ENCODE results near the gene TSC2.

TSC2 gene

DNA sequence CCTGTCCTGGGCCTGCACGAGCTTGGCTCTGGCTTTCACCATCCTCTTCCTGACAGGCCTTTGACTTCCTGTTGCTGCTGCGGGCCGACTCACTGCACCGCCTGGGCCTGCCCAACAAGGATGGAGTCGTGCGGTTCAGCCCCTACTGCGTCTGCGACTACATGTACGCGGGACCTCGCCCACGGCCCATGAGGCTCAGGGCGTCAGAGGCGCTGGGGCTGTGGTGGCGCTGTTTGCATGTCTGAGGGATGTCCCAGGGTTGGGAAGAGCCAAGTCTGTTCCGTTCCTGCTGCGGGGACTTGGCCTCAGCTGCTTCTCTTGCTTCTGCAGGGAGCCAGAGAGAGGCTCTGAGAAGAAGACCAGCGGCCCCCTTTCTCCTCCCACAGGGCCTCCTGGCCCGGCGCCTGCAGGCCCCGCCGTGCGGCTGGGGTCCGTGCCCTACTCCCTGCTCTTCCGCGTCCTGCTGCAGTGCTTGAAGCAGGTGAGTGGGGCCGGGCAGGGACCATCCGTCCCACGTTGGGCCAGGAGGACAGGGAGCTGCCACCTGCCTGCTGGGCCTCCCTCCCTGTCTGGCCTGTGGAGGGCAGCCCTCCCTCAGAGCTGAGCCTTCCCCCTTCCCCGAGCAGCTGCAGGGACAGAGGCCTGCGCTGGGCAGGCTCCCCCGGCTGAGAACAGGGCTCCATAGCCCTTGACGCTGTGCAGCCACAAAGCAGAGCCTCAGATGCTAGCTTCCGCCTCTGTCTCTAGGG is 23.8 kb downstream of the TSC2 start:
- no peak for DNase-seq (ENCODE audit: low read depth)

DNA sequence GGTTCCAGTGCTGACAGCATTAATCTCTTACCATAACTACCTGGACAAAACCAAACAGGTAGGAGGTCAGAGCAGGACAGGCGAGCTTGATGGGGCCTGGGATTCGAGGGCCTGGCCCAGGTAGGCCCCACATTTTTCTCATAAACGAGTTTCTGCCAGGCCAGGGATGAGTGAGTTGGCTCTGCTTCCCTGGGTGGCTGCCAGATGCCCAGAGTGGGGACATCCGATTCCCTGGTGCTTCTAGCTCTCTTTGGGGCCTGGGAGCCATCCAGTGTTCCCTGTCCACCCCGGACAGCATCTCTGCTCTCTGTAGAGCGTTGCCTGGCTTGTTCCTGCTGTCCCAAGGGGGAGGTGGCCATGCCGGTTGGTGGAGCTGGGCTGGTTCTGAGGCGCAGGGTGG is 25.1 kb downstream of the TSC2 start:
- DNase-seq (ENCODE audit: low read depth): no peak

DNA sequence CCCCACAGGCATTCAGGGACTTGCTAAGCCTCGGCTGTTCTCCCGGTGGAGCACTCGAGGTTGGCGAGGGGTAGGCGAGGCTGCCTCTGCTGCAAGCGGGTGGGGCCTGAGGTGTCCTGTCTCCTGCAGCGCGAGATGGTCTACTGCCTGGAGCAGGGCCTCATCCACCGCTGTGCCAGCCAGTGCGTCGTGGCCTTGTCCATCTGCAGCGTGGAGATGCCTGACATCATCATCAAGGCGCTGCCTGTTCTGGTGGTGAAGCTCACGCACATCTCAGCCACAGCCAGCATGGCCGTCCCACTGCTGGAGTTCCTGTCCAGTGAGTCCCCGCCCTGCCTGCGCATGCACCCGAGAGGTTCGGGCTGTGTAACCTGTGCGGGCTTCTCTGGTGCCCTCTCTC is 26.3 kb downstream of the TSC2 start:
- DNase-seq (ENCODE audit: low read depth): no peak

DNA sequence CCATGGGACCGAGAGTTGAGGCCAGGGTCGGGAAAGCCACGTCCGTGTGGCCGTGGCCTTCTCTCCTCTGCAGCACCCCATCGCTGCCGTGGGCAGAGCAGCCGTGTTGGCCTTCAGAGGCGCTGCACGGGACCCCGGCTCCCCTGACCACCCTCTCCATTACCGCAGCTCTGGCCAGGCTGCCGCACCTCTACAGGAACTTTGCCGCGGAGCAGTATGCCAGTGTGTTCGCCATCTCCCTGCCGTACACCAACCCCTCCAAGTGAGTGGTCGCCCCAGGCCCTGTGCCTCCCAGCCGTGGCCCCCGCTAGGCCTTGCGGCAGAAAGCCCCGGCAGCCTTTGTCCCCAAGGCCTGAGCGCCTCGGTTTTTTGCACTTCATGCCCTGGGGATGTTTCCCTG is 27.8 kb downstream of the TSC2 start:
- DNase-seq (ENCODE audit: low read depth): no peak

DNA sequence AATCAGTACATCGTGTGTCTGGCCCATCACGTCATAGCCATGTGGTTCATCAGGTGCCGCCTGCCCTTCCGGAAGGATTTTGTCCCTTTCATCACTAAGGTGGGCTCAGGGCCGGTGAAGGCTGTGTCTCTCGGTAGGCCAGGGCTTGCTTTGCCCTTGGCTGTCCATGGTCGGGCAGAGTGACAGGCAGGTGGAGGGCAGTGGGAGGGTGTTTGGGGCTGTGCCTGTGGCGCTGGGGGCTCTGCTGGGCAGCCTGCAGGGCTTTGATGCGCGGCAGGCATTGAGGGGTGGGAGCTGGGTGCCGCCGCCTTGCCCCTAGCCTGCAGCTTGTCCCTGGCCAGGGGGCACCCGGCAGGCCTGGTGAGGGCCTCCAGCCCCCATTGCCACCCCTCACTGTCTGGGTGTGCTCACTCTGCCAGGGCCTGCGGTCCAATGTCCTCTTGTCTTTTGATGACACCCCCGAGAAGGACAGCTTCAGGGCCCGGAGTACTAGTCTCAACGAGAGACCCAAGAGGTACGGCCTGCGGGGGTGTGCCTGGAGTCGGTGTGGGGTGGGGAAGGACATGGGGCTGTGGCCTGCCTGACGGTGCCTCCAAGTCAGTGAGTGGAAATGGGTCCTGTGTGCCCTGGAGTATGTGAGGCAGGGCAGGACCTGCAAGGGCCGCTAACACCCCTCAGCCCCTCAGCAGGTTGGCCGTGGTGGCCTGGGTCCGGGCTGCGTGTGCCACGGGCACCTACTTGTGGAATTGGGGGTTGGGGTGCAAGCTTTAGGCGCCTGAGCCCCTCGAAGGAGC is 28.5 kb downstream of the TSC2 start:
- DNase-seq (ENCODE audit: low read depth): no peak

DNA sequence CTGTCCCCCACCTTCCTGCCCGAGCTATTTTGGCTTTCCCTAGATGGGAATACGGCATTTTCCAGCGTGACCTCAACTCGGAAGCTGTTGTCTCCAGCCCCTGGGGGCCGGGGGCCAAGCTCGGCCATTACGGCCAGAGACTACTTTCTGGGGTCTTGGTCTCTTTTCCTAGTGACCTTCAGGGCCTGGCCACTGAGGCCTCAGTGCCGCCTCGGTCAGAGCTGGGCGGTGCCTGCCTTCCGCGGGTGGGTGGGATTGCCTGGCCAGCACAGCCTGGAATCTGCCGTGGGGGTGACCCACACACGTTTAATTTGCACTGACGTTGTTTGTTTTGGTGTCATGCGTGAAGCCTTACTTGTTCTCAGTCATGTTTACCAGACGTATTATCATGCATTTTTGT is 29.2 kb downstream of the TSC2 start:
- no peak for DNase-seq (ENCODE audit: low read depth)

DNA sequence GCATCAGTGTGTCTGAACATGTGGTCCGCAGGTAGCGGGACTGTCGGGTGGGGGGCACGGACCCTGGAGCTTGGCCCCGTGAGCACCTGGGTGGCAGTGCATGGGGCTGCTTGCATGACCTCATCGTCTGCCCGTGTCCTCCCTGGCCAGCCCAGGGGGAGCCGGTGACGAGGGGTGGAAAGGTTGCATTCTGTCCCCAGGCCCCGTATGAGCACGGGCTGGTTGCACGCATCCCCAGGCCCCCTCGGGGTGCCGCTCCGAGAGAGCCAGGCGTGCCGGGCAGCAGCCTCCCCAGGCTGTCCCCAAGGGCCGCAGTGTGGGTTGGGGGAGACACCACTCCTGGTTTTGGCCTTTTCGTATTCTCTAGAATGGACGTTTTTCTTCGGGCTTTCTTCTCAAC is 29.9 kb downstream of the TSC2 start:
- no peak for DNase-seq (ENCODE audit: low read depth)

DNA sequence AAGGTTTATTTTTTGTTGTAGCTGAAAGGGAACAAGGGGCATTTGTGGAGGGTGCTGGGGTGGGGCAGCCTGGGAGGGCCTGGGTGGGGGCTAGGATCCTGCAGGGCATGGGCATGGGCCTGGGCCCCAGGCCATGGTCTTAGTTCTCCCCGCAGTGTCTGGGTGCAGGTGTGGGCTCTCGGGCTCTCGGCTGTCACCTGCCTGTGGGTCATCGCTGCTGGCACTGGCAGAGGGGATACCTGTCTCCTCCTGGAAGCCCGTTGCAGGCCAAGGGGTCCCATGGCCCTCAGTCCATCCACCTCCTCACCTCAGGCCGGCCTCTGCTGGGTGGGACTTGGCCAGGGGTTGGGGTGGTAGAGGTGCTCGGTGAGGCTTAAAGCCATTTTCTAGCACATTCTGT is 30.3 kb downstream of the TSC2 start:
- DNase-seq (ENCODE audit: low read depth): no peak

DNA sequence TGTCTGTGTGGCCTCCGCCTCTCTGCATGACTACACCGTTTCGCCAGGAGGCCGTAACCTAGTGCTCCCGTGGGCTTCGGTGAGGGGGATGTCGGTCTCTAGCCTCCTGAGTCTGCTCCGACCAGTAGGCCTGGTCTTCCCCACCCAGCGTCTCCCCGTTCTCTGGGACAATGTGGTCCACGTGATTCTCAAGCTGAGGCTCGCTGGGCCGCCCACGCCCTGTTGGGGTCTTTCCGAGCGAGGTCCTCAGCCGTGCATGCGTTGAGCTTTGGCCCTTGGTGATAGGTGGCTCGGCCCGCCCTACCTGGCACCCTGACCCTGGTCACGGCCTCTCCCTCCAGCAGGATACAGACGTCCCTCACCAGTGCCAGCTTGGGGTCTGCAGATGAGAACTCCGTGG is 30.9 kb downstream of the TSC2 start:
- no peak for DNase-seq (ENCODE audit: low read depth)

DNA sequence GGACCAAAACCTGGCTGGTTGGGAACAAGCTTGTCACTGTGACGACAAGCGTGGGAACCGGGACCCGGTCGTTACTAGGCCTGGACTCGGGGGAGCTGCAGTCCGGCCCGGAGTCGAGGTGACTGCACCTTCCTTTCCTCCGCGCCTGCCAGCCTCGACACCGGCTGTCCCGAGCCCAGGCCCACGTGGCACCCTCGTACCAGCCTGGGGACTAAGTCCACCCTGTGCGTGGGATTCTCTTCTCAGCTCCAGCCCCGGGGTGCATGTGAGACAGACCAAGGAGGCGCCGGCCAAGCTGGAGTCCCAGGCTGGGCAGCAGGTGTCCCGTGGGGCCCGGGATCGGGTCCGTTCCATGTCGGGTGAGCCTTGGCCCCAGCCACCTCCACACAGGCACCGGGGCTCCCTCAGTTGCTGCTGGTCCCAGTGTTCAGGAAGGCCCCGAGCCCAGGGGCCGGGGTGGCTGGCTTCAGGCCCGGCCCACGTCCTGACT is 31.6 kb downstream of the TSC2 start:
- DNase-seq (ENCODE audit: low read depth): no peak

DNA sequence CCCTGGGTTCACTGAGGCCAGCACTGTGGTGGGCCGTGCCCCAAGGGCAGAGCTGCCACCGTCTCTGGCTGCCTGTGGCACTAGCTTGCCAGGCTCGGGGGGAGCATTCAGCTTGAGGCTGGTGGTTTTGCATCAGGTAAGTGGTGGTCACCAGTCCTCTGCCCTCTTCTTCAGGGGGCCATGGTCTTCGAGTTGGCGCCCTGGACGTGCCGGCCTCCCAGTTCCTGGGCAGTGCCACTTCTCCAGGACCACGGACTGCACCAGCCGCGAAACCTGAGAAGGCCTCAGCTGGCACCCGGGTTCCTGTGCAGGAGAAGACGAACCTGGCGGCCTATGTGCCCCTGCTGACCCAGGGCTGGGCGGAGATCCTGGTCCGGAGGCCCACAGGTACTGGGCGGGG is 32.2 kb downstream of the TSC2 start:
- no peak for DNase-seq (ENCODE audit: low read depth)

DNA sequence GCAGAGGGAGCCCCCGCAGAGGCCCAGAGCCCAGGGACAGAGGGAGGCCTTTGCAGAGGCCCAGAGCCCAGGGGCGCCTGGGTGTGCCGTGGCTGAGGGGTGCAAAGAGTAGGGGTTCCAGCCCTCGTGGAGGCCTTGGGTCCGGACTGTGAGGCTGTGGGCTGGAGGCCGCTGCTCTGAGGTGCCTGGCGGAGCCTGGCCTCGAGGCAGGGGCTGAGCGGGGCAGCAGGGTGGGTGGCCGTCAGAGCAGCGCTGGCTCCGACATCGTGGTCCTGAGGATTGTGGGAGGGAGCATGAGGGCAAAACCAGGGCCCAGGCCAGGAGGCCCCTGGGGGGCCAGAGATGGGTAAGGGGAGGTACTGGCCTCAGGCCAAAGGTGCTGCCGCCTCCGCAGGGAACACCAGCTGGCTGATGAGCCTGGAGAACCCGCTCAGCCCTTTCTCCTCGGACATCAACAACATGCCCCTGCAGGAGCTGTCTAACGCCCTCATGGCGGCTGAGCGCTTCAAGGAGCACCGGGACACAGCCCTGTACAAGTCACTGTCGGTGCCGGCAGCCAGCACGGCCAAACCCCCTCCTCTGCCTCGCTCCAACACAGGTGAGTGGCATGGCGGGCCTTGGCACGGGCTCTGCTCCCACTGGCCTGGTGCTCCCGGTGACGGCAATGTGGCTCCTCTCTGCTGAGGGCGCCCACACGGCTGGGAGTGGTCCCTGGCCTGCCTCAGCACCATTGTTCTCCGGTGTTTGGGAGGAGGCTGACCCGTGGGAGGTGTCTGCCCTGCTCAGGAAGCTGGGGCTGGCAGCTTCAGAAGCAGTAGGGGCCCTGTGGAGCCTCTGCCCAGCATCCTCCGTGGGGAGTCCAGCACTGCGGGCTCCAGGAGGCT is 33.7 kb downstream of the TSC2 start:
- no peak for DNase-seq (ENCODE audit: low read depth)

DNA sequence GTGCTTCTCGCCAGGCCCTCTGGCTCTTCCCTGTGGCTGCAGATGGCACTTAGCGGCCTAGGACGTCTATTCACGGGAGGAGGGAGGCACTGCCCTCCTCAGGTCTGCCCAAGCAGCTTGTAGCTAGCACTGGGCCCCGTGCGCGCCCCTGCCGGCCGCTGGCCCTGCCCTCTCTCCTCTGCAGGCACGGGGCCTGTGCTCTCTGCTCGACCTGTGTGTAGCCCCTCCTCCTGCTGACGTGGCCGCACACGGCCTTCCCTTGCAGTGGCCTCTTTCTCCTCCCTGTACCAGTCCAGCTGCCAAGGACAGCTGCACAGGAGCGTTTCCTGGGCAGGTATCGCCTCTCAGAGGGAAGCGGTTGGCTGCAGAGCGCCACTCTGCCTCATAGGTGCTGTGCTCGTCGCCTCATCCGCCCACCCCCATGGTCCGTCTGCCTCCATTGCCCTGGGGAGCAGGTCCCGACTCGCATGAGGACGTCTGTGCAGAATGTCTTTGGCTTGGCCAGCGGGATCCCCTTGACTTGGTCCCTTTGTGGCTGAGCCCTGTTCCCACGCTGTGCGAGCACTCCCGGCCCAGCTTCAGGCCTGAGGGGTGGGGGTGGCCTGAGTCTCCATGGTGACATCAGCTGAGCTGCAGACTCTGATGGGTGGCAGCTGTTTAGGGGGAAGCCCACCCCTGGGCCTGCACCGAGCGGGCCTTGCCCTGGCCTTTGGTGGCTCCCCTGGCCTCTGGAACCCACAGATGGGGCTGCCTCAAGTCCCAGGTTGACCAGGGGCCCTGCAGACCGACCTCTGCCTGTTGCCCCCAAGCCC is 34.6 kb downstream of the TSC2 start:
- no peak for DNase-seq (ENCODE audit: low read depth)

DNA sequence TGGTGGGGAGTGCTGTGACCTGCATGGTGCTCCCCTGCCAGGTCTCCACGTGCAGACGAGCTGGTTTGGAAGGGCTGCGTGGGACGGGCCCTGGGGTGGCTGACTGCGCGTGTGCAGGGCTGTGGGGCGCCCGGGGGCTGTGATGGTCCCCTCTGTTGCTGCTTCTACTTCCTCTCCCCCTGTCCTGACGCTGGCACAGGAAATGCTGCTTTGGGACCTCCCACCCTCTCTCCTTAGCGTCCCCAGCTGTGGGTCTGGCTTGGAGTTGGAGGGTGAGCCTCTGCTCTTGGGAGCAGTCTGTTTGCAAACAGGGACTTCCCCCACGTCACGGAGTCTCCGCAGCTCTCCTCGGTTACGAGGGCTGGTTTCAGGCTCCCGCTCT is 35.2 kb downstream of the TSC2 start:
- no peak for DNase-seq (ENCODE audit: low read depth)

DNA sequence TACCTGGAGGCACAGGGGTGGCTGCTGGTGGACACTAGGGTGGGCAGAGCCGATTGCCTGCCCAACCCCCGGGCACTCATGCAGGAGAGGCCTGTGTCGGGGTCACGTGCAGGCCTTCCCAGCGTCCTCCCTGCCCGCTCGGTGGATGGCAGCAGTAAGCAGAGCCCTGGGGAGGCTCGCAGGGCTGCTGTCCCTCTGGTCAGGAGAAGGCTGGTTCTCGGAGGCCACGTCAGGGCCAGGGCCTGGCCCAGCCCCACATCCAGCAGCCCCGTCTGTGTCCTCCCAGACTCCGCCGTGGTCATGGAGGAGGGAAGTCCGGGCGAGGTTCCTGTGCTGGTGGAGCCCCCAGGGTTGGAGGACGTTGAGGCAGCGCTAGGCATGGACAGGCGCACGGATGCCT is 35.6 kb downstream of the TSC2 start:
- DNase-seq (ENCODE audit: low read depth): no peak

DNA sequence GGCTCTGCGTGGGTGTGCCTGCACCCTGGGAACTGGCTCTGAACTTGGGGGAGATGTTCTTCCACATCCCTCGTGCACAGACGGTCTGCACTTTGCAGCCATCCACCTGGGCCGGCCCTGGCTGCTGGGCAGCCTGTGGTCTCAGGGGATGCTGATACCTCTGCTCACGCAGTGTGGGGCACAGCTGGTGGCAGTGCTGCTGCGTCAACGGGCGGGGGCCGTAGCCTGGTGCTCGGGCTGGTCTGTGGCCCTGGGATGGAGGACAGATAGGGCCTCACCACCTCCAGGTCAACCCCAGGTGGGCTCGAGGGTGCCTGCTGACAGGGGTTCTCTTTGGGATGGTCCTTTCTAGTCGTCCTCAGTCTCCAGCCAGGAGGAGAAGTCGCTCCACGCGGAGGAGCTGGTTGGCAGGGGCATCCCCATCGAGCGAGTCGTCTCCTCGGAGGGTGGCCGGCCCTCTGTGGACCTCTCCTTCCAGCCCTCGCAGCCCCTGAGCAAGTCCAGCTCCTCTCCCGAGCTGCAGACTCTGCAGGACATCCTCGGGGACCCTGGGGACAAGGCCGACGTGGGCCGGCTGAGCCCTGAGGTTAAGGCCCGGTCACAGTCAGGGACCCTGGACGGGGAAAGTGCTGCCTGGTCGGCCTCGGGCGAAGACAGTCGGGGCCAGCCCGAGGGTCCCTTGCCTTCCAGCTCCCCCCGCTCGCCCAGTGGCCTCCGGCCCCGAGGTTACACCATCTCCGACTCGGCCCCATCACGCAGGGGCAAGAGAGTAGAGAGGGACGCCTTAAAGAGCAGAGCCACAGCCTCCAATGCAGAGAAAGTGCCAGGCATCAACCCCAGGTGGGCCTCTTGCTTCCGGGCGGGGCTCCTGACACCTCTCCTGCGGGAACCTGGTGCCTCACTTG is 36.3 kb downstream of the TSC2 start:
- no peak for DNase-seq (ENCODE audit: low read depth)

DNA sequence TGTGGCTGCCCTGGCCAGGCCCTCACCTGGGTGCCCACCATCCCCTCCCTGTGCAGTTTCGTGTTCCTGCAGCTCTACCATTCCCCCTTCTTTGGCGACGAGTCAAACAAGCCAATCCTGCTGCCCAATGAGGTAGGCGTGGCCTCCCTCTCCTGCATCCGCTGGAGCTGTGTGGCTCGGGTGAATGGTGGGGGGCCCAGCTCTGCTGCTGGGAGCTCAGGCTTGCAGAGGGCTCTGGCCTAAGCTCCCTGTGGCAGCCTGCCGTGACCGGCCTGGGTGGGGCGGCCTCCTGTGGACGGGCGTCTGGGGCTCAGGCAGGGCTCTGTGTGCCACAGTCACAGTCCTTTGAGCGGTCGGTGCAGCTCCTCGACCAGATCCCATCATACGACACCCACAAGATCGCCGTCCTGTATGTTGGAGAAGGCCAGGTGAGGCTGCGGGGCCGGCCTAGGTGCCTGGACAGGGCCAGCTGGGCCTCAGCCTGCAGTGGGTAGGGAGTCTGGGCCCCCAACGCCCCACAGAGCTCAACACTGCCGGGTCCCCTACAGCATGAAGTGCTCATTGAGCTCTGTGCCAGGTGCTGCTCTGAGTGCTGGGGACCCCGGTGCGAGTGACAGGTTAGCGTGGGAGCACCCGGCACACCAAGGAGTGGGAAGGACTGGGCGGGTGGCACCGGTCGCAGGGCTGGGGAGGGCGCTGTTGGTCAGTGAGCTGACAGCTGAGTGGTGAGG is 37.3 kb downstream of the TSC2 start:
- DNase-seq (ENCODE audit: low read depth): no peak

DNA sequence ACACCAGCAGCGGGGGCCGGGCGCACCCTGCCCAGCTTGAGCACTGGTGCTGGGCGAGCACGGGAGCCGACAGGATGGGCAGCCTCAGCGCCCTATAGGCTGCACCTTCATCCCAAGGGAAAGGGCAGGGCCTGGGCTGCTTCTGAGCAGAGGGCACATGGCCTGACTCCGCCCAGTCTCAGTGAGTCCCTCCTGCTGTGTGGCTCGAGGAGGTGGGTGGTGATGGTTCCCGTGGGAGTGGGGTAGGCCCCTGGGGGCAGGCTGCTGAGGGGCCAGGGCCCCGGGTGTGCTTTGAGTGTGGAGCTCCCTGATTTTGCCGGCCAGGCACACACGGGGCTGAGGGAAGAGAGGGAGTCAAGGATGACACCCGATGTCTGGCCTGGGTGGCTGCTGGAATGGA is 37.9 kb downstream of the TSC2 start:
- no peak for DNase-seq (ENCODE audit: low read depth)

DNA sequence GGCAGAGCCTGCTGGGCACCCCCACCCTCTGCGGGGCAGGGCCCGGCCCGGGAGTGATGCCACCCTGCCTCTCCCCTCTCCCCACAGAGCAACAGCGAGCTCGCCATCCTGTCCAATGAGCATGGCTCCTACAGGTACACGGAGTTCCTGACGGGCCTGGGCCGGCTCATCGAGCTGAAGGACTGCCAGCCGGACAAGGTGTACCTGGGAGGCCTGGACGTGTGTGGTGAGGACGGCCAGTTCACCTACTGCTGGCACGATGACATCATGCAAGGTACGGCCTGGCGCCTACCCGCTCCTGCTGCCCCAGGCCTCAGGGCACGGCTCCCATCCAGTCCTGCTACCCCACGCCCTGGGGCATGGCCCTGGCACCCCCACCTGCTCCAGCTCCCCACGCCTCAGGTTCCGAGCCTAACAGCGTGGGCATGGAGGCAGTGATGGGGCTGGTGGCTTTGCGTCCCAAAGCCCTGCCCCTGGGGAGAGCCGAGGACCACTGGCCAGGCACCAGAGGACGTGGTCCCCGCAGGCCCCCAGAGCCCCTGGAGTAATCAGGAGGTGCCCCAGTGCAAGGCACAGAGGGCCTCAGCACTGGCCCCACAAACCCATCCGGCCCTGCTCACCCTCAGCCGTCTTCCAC is 38.4 kb downstream of the TSC2 start:
- no peak for DNase-seq (ENCODE audit: low read depth)

All from activated T-helper 1 cell treated with Interleukin-2 at 50 U/mL for 16 hours (primary cell).